ENCODE data around the gene CACNA1C. TPM values are rescaled to one million over a fixed set of nuclear protein-coding genes. Genes with fewer than 3 reads are reported as not detected.

The CACNA1C gene
- total RNA-seq, 1 donor: 16.6 TPM

GRCh38 chr12:2513141-2514037 lies 460.6 kb downstream of the CACNA1C start:
- TF ChIP-seq CTCF (IDR thresholded peaks at IDR 0.05; ENCODE audit: insufficient read depth, low read length): no peak
- H3K4me3 ChIP-seq (ENCODE audit: low read depth, low read length): no peak overlapping the region
- DNase-seq (ENCODE audit: low read depth): no peak

GRCh38 chr12:2514038-2514340 lies 461.2 kb downstream of the CACNA1C start:
- TF ChIP-seq CTCF (IDR thresholded peaks at IDR 0.05; ENCODE audit: insufficient read depth, low read length): no peak
- H3K4me3 ChIP-seq (ENCODE audit: low read depth, low read length): no peak overlapping the region
- no peak for DNase-seq (ENCODE audit: low read depth)

GRCh38 chr12:2520722-2521246 lies 468.0 kb downstream of the CACNA1C start:
- DNase-seq (ENCODE audit: low read depth): no peak
- H3K4me3 ChIP-seq (ENCODE audit: low read depth, low read length): no peak overlapping the region
- TF ChIP-seq CTCF (IDR thresholded peaks at IDR 0.05; ENCODE audit: insufficient read depth, low read length): no peak

- TF ChIP-seq CTCF (IDR thresholded peaks at IDR 0.05; ENCODE audit: insufficient read depth, low read length): no peak
- no peak overlapping the region for H3K4me3 ChIP-seq (ENCODE audit: low read depth, low read length)
- DNase-seq (ENCODE audit: low read depth): no peak
Observed at GRCh38 chr12:2523317-2523716, 470.5 kb downstream of the CACNA1C start.

GRCh38 chr12:2523844-2524243 lies 471.1 kb downstream of the CACNA1C start:
- H3K4me3 ChIP-seq (ENCODE audit: low read depth, low read length): no peak overlapping the region
- no peak for TF ChIP-seq CTCF (IDR thresholded peaks at IDR 0.05; ENCODE audit: insufficient read depth, low read length)
- DNase-seq (ENCODE audit: low read depth): no peak

- no peak for TF ChIP-seq CTCF (IDR thresholded peaks at IDR 0.05; ENCODE audit: insufficient read depth, low read length)
- no peak overlapping the region for H3K4me3 ChIP-seq (ENCODE audit: low read depth, low read length)
- no peak for DNase-seq (ENCODE audit: low read depth)
Observed at GRCh38 chr12:2526371-2526770, 473.6 kb downstream of the CACNA1C start.

All from fibroblast of the aortic adventitia (primary cell).